Left forelimb (tissue), 1 donor: Measurements from ENCODE around the gene DDX41.

ENCODE experiments used
- DNase-seq: peaks from one replicate; pipeline ENCODE4 v3.0.0-alpha.2; 2018; ENCODE audit warnings: low spot score

The DDX41 gene

DNA sequence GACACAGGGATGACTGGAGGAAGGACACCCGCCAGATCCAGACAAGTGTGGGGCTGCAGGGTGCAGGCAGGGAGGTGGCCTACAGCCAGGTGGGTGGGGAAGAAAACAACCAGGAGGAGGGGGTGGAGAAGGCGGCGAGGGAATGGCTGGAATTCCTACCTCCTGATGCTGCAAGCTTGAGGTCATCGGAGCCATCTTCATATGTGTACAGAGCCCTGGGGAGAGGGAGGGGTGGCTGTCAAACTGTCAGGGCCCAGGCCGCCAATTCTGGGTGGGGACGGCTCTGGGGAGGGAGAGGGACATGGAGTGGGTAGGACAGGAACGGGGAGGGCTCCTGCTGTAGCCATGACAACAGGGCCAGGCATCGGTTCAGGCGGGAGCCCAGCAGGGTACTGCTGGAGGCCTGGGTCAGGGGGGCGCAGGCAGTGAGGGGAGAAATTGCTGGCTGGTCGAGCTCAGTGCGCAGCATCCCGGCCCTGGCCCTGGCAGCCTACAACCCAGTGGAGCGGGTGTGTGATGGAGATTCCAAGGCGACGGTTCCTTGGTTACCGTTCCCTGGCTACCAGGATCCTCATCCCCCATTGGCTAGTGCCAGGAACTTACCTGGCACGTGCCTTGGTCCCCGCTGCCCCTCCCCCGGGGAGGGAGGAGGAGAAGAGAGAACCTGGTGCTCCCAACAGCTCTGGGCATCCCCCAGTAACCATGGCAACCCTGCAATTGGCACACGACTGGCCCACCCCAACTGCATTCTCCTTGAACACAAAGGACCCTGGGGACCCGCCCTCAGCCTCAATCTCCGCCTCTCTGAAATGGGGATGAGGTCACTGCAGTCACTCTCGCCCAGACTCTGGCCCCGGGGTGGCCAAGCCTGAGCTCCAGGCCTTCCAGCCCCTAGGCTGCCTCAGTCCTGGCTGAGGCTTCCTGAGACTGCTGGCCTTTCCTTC is 47.8 kb downstream of the DDX41 start:
- DNase-seq, result no peak

DNA sequence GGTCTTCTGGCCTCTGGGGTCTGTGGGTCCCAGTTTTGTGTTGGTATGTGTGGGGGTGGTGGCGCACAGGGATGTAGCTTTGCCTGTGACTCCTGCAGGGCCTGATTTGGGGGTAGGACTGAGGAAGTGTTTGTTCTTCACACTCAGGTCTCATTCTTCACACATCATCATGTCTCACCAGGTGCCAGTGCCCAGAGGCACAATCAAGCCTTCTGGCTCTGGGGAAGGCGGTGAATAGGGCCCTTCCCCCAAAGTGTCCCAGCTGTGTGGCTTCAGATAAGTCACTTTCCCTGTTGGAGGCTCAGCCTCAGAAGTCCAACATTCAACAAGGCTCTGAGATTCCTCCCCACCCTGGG is 48.5 kb downstream of the DDX41 start:
- DNase-seq, result no peak

DNA sequence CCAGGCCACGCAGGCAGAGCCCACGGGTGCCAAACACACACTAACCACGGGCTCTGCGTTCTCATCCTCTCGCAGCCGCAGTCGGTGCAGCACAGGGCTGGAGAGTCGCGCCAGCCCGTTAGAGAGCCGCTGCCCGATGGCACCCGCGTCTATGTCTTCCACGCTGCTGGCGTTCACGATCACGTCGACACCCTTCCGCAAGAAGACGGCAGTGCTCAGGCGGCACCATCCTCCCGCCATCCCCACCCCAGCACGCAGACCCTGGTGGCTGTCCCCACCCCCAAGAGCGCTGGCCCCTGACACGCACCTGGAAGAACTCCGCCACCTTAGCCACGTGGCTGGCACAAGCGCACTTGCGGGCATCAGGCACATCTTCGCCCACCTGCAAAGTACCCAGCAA is 49.3 kb downstream of the DDX41 start:
- DNase-seq, result no peak

DNA sequence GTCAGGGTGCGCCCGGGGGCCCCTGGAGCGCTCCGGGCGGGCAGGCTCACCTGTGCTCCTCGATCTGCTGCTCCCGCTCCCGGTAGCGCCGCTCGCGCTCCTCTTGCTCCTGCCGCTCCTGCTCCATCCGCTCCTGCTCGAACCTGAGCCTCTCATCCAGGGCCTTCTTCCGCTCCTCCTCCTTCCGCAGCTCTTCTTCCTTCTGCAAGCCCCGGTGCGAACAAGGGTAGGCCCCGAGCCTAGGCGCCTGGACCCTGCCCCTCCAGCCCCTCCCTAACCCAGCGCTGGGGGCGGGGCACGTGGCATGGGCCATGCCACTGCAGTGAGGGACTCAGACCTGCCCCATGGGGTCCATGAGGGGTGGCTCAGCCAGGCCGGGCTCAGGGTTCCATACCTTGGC is 49.9 kb downstream of the DDX41 start:
- DNase-seq, result no peak

DNA sequence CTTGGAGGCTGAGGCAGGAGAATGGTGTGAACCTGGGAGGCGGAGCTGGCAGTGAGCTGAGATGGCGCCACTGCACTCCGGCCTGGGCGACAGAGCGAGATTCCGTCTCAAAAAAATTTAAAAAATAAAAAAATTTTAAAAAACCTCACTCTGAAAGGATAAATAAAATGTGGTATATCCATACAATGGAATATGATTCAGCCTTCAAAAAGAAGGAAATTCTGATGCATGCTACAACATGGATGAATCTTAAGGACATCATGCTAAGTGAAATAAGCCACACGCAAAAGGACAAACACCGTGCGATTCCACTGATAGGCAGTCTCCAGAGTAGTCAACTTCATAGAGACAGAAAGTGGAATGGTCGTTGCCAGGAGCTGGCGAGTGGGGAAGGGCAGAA is 51.7 kb downstream of the DDX41 start:
- no peak for DNase-seq

DNA sequence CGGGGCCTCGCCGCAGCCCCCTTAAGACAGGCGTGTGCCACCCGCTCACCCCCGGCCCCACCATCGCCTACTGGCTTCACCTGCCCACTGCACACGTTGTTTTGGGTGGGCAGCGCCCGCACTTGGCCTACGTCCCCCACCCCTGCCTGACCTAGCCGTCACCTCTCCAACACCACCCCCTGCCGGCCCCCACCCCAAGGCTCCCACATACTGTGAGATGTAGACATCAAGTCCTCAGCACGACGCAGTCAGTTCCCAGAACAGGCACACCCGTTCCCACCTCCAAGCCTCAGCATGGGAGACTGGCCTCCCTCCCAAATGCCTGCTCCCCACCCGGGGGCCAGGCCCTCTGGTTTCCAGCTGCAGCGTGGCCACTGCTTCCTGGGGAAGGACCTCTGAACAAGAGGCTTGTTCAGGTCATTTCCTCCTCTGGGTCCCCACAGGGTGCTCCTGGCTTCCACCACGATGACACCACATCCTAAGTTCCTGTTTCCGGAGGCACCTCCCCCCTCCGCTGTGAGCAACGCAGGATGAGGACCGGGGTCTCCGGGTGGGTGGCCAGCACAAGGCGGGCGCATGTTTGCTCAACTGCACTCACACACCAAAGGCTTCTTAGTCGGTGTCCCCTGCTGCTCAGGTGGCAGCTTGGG is 54.6 kb downstream of the DDX41 start:
- DNase-seq, result no peak
